ENCODE data around the gene PRKAB2.
"Not testable (repeated sequence)": the region's sequence is repeated elsewhere in the genome, so short reads cannot be mapped to it uniquely, and the experiment has no call there.

The PRKAB2 gene

GRCh38 chr1:147172168-147173016 lies at the start of gene PRKAB2:
PRKAB2 (minus strand) TSS chr1:147172470; CDS start chr1:147172144, 326 bp downstream.
- peak; percentile 94 for DNase-seq

- no peak for DNase-seq
Observed at GRCh38 chr1:147218606-147219005, 46.3 kb upstream of the PRKAB2 start.

- no peak for DNase-seq
Observed at GRCh38 chr1:147217141-147217540, 44.9 kb upstream of the PRKAB2 start.

- no peak for DNase-seq
Observed at GRCh38 chr1:147216124-147216523, 43.9 kb upstream of the PRKAB2 start.

DNA sequence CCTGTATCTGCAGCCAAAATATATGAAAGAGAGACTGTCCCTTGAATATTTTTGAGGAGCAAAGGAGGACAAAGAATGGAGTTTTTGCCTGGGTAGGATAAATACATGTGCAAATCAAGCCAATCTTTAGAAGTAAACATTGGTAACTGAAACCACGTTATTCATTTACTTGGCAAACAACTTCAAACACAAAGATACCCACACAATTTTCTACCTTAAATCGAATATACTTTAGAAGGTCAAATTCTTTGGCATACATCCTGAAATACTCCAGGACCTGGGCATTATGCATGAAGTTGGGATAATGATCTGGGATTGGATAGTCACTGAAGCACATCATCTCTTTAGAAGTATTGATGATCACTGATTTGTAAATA lies 43.3 kb upstream of the PRKAB2 start:
- DNase-seq = no peak

- DNase-seq = no peak
Observed at GRCh38 chr1:147214842-147215539, 42.7 kb upstream of the PRKAB2 start.

GRCh38 chr1:147214325-147214724 lies 42.1 kb upstream of the PRKAB2 start:
- no peak for DNase-seq

- no peak for DNase-seq
Observed at GRCh38 chr1:147213271-147213670, 41.0 kb upstream of the PRKAB2 start.

DNA sequence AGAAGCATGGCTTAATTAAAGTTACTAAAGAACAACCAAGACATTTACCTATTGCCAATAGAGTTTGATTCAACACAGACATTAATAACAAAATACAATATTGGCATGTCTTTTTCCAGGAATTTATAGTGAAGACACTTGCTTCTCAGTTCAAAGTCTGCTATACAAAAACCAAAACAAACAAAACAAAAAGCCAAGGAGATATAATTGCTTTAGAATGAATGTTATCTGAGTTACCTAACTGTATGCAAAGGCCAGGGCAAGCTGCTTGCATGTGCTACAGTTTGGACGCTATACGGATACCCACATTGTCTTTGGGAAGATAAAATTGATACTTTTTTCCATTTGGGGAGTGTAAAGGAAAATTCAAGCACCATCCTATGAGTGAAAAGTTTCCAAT lies 39.3 kb upstream of the PRKAB2 start:
- no peak for DNase-seq

DNA sequence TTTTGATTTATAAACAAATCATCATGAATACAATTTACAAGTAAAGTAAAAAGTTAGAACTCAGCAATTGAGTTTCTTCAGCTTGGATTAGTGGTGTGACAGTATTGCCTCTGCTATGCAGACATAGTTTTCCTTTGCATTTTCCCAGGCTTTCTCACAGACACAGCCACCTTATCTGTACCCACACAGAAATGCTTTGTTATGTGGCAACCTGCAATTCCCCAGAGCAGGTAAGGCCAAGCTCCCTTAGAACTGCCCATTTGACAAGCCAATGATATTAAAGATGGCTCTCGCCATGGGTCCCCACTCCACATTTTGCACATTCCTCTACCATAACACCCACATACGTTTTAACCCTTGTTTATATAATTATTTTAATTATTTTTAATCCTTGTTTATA lies 38.7 kb upstream of the PRKAB2 start:
- DNase-seq = no peak

DNA sequence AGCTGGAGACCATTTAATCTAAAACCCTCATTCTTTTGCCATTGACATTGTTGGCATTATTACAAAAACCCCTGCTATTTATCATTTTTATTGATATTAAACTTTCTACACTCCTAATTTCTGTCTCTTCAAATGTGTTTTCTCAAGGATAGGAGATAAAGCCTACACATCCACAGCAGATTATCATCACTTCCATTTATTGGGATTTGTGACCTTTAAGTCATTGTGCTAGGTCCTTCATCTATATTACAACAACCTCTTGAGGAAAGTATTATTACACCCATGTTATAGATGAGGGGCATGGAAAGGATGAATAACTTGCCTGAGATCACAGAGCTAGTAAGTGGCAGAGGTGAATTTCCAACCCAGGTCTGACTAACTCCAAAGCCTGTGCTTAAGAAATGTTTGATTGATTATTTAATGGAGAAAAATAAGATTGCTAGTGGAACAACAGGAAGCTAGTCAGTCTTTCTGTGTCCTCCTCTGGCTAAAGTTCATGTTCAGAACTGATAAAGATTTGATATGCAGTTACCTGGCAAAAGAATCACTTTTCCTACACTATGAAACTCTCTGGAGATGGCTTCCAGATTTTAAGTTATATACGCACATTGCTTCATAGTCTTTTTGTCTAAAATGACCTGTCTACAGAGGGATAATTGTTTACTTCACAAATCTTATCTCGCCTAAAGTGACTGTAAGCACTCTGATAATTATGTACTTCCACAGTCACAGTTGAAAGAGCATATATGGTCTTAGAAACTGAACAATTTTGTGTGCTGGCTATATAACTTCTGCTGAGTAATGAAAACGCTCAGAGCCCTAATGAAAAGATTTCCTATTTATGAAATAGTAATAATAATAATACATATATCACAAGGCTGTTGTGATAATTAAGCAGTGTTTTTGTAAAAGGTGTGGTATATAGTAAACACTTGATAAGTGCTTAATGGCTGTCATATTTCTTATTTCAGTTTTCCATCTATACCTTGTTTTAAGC lies 37.9 kb upstream of the PRKAB2 start:
- DNase-seq = no peak

DNA sequence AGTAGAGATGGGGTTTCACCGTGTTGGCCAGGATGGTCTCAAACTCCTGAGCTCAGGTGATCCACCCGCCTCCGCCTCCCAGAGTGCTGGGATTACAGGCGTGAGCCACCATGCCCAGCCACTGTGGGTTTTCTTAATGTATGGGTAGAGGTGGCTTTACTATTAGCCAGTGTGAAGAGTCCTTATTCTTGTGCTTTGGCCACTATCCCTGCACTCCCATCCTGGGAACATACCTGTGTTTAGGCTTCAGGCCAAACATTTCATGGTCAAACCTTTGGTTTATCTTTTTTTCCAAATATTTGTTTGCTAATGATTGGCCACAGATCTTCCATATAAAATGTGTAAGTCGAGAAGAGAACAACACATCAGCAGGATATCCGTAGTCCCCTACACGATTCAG lies 36.3 kb upstream of the PRKAB2 start:
- DNase-seq = no peak

GRCh38 chr1:147207192-147207591 lies 34.9 kb upstream of the PRKAB2 start:
- DNase-seq = no peak

GRCh38 chr1:147204080-147204479 lies 31.8 kb upstream of the PRKAB2 start:
- DNase-seq = no peak

GRCh38 chr1:147202576-147202975 lies 30.3 kb upstream of the PRKAB2 start:
- peak; percentile 24 for DNase-seq

GRCh38 chr1:147201786-147202185 lies 29.5 kb upstream of the PRKAB2 start:
- DNase-seq = no peak

DNA sequence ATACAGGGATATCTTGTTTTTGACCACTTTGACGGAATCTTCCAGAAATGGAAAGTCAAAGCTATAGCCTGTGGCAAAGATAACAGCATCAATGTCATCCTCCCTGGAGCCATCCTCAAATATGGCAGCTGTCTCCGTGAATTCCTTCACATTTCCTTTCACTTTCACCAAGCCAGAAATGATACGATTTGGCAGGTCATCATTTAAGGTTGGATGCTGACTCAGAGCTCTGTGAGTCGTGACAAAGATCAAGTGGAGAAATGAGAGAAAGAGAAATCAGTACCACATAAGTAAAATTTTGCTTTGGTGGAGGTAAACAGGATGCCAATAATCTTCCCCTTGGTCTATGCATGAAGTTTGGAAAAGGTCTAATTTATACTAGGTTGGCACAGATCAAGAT lies 29.0 kb upstream of the PRKAB2 start:
- peak; percentile 20 for DNase-seq

DNA sequence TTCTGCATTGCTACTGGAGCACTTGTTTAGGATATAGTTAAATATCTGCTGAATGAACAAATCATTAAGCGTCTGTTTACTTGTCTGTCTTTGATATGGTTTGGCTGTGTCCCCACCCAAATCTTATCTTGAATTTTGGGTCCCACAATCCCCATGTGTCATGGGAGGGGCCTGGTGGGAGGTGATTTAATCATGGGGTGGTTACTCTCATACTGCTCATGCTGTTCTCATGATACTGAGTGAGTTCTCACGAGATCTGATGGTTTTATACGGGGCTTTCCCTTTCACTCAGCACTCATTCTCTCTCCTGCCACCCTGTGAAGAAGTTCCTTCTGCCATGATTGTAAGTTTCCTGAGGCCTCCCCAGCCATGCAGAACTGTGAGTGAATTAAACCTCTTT lies 25.1 kb upstream of the PRKAB2 start:
- DNase-seq = not testable (repeated sequence)

GRCh38 chr1:147189514-147189913 lies 17.2 kb upstream of the PRKAB2 start:
- no peak for DNase-seq

GRCh38 chr1:147185432-147185831 lies 13.2 kb upstream of the PRKAB2 start:
- DNase-seq = no peak

- no peak for DNase-seq
Observed at GRCh38 chr1:147177611-147178380, 5.5 kb upstream of the PRKAB2 start.
